GM13976 (cell line): ENCODE data around the gene FXN.

Experiments used
- DNase-seq: peaks from one replicate; pipeline ENCODE4 v3.0.0; 2012; ENCODE audit warnings: low spot score
- in situ Hi-C: fragments of 300-500 bp; cut with MboI; formaldehyde crosslinking; loops from one replicate; pipeline ENCODE4 v1.12.0; 2022; ENCODE audit warnings: low sequenced_read_pairs, mixed read lengths, inconsistent platforms; ENCODE audit not compliant: unreplicated experiment
- TF ChIP-seq, protein P1 (sequence below): IDR thresholded peaks from 2 replicates; pipeline ENCODE4 v1.5.1; 2012; ENCODE audit warnings: borderline replicate concordance, mild to moderate bottlenecking; ENCODE audit not compliant: insufficient read depth; ENCODE audit errors: extremely low read depth, missing control alignments, control extremely low read depth

The FXN gene

DNA sequence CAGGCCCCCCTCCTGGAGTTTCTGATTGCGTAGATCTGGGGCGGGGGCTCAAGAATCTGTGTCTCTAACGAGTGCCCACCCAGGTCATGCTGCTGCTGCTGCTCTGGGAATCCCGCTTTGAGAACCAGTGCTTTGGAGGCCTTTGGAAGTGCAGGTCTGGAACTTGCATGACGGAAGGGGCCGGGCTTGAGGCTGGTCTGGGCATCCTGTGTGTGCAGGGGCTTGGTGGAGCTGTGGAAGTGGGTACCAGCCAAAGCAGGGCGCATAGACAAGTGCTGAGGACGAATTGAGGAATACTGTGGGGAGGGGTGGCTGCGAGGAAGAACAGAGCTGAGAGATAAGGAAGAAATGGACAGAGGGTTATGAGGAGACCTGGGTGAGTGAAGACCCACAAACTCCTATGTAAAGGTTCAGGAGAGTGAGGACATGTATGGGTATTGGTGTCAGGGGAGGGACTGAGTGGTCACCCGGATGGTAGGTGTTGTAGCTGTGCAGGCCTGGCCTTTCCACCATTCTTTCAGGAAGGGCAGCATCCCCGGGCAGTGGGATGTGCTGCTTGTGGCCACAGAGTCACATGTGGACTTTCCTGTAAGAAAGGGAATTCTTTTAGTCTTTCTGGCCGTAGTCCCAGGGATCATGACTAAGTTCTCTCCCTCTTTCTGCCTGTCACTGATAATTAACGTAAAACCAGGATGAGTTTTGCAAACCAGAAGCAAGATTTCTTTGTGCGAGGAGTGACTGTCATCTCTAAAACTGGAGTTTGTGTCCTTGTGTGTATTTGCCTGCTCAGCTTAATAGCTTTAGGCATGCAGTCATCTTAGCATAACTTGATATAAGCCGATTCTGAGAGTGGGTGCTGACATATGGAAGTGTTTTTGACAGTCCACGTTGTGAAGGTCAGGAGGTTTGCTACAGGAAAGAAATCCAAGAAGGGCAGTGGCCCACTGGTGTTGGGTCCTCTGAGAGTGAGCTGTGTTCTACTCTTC, 95.2 kb downstream of the FXN start:
- in situ Hi-C loops = no loop called here
- no peak for DNase-seq

DNA sequence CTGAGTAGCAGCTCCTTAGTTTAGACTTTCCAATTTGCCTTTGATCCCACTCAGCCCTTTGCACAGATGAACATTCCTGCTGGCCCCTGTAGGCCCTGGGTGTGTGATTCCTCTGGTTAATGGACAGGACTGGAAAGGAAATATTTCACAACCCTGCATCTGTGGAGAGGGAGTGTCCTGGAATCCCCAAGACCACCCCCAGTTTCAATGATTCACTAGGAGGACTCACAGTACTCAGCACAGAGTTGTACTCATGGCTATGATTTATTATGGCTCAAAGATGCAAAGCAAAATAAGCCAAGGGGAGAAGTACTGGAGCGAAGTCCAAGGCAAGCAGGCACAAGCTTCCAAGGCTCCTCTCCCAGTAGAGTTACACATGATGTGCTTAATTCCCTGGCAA, 96.1 kb downstream of the FXN start:
- TF ChIP-seq, protein P1, sequence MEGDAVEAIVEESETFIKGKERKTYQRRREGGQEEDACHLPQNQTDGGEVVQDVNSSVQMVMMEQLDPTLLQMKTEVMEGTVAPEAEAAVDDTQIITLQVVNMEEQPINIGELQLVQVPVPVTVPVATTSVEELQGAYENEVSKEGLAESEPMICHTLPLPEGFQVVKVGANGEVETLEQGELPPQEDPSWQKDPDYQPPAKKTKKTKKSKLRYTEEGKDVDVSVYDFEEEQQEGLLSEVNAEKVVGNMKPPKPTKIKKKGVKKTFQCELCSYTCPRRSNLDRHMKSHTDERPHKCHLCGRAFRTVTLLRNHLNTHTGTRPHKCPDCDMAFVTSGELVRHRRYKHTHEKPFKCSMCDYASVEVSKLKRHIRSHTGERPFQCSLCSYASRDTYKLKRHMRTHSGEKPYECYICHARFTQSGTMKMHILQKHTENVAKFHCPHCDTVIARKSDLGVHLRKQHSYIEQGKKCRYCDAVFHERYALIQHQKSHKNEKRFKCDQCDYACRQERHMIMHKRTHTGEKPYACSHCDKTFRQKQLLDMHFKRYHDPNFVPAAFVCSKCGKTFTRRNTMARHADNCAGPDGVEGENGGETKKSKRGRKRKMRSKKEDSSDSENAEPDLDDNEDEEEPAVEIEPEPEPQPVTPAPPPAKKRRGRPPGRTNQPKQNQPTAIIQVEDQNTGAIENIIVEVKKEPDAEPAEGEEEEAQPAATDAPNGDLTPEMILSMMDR = no peak
- no peak for DNase-seq
- in situ Hi-C loops = no loop called here

More for the DNA sequence above, 95.2 kb downstream of the FXN start:
- TF ChIP-seq, protein P1 = no peak

DNA sequence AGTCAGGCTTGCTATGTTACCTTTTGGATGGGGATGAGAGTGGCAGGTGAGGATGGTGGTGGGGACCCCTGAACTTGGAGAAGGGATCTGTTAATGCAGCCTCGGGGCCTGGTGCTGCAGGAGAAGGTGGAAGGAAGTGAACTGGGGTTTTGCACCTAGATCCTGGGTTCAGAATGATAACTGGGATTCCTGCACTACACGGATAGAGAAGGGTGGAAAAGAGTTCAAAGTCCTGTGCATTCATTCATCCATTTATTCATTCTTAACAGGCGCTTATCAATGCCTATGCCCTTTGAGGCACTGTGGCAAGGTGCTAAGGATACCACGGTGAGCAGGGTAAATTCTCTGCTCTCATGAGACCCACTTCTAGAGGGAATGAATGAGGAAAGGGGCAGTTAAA, 96.8 kb downstream of the FXN start:
- in situ Hi-C loops = no loop called here
- TF ChIP-seq, protein P1 = no peak
- no peak for DNase-seq

DNA sequence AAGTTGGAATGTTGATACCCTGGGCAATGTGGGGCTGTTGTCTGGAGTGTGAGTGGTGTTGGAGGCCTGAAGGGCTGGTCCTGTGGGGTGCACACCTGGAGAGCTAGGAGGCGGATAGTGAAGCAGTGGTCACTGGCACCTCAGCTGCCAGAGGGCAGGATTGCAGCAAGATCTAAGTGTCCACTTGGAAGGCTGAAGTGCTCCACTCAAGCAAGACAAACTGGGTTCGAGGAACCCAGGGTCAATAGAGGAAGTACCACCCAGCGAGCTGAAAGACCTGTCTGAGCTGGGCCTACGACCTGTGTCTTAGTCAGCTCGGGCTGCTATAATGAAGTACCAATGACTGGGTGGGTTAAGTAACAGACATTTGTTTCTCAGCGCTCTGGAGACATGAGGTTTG, 98.9 kb downstream of the FXN start:
- TF ChIP-seq, protein P1 = no peak
- in situ Hi-C loops = no loop called here
- DNase-seq = no peak

DNA sequence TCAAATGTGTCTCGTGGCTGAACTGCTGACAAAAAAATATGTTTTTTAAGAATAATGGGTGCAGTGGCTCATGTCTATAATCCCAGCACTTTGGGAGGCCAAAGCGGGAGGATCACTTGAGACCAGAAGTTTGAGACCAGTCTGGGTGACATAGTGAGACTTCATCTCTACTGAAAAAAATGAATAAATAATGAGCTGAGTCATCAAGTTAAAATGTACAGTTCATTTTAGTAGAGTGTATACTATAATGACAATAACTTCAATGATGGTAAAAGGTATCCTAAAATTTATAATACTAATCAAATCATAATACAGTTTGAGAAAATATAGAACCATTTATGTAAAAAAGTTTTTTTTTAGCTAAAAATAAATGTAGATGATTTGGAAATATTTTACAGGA, 100.6 kb downstream of the FXN start:
- DNase-seq = no peak
- in situ Hi-C loops = no loop called here
- TF ChIP-seq, protein P1 = no peak

DNA sequence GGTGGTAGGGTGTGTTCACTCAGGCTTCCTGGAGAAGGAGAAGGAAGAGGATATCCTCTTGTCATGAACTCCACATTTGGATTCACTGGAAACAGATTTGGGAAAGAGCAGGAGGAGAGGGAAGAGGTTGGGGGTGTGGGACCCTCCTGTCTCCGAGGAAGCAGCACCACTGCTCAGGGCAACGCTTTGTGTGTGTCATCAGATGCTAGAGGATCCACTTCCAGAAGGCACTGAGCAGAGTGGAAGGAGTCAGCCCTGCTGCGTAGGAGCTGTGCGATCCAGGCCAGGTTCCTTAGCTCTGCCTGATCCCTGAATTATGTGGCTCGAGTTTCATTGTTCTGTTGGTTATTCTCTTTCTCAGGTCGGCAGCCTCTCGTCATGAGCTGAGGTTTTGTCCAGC, 101.2 kb downstream of the FXN start:
- in situ Hi-C loops = no loop called here
- no peak for DNase-seq
- TF ChIP-seq, protein P1 = no peak
